ENCODE measurements around the gene GRIN2C.

DNA sequence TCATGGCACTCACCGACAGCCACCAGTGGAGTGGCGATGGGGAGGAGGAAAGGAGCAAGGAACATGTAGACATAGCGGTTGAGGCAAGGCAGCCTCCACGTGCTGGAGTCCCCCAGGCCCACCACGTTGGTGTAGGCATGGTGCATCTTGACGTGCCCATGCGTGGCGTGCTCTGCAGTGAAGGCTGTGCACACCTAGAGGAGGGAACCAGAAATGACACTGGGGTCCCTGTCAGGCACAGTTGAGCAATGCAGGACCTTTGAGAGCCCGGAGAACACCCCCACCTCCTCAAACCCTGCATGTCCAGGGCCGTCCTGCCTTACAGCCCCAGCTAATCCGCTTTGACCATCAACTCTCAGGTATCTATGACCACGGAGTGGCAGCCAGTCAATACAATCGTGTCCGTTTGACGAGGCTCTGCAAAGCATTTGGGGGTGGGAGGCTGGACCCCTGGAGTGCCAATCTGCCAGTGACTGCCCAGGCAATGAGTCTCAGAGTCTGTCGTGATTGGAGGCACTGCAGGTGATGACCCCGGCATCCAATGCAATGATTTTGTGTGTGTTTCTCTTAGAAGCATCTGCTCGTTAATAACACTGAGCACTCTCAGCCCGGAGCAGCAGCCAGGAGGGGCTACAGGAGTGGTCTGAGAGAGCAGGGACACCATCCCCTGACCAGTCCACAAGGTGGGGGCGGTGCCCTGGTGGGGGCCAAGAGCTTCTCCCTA is 23.0 kb upstream of the GRIN2C start:
- TF ChIP-seq EP300 (IDR thresholded peaks at IDR 0.05; ENCODE audit: borderline replicate concordance) (no peak), RAD21 (IDR thresholded peaks at IDR 0.05; ENCODE audit: low read depth) (no peak), TEAD4 (IDR thresholded peaks at IDR 0.05) (no peak), EGR1 (IDR thresholded peaks at IDR 0.05) (no peak)
- TF ChIP-seq, protein P1, sequence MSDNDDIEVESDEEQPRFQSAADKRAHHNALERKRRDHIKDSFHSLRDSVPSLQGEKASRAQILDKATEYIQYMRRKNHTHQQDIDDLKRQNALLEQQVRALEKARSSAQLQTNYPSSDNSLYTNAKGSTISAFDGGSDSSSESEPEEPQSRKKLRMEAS (IDR thresholded peaks at IDR 0.05): no peak

All from Ishikawa (cell line).